GM19397 (cell line): Measurements from ENCODE around the gene LRP2BP.
"Not testable (repeated sequence)": the region's sequence is repeated elsewhere in the genome, so short reads cannot be mapped to it uniquely, and the experiment has no call there.

Experiments used
- ATAC-seq: cut with Tn5 transposase; IDR thresholded peaks from one replicate; pipeline ENCODE4 v1.9.1; 2021; ENCODE audit warnings: mild to moderate bottlenecking, moderate library complexity; ENCODE audit not compliant: unreplicated experiment

Gene LRP2BP

GRCh38 chr4:185362570-185362969 lies 33.2 kb downstream of the LRP2BP start:
- ATAC-seq, result not testable (repeated sequence)

GRCh38 chr4:185361872-185362271 lies 33.9 kb downstream of the LRP2BP start:
- no peak for ATAC-seq

DNA sequence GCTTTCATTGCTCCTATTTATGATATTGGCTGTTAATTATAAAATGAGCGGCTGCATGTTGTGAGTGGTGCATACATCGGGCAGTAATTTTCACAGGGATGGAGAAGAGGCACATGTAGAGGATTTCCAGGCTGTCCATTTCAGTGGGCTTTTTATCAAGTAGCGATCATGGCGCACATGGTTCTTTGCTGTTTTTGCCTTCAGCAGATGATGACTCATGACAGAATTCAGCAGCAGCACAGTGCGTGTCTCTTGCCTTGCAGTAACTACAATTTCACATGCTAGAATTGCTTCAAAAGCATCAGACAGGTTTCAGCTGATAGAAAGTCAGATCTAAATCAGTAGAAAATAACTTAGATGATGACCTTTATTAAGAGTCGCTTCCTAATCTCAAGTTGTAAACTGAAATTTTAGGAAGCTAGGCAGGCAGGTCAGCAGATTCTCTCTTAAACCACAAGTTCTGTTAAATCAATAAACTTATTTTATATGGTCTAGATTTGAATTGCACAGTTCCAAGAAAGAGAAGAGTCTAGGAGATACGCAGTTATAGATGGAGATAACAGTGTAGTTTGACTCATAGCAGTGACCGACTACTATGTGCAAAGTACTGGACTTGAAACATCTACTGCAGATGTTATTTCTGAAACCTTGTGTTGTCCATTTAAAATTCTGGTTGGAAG lies 35.8 kb downstream of the LRP2BP start:
- no peak for ATAC-seq

- no peak for ATAC-seq
Observed at GRCh38 chr4:185358959-185359358, 36.8 kb downstream of the LRP2BP start.

DNA sequence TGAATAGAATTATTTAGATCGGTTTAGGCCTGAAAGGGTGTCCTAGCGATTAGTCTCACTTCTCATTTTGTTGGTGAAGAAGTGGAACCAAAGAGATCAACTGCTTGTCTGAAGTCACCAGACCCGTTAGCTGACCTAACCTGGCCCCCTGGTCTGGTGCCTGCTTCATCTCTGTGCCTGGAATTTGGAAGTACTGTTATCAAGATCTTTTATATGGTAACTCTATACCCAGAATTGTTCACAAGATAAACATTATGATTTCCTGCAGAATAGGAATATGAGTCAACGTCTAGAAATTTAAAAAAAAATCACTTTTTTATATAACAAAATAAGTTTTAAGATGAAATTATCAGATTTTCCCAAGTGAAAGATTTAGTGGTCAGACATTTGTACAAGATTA lies 37.2 kb downstream of the LRP2BP start:
- ATAC-seq, result no peak

- no peak for ATAC-seq
Observed at GRCh38 chr4:185357733-185358440, 37.8 kb downstream of the LRP2BP start.

DNA sequence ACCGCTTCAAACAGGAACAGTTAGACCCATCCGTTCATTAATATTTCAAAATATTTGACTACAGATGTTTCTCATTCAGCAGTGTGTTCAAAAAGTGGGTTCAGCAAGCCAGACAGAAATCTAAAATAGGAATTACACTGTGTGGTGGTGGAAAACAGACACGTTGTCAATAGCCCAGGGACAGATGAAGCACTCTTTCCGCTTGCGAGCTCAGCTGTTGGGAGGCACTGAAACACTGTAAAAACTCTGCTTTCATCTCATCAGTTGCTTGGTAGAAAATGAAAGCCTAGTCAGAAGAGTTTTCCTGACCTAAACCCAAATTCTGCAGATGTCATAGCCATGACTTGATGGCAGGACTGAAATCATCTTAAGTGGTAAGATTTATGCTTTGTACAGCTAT lies 38.5 kb downstream of the LRP2BP start:
- no peak for ATAC-seq

DNA sequence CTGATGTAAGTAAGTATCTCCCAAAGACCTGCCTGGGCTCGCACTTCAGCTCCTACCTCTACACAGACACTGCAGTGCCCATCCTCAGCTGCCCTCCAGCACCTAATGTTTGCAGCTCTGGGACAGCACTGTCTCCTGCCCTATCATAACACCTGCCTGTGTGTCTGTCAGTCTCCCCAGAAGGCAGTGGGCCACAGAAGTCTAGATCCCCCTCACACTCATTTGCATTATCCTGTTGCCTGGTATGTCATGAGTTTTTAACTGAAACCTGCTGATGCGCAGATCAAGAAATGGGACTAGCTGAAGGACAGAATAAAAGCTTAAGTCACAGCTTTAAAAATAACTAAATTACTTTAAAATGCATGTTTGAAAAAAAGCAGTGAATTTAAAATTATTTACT lies 43.0 kb downstream of the LRP2BP start:
- no peak for ATAC-seq

GRCh38 chr4:185352202-185352601 lies 43.5 kb downstream of the LRP2BP start:
- no peak for ATAC-seq

GRCh38 chr4:185351691-185352090 lies 44.0 kb downstream of the LRP2BP start:
- ATAC-seq, result no peak

DNA sequence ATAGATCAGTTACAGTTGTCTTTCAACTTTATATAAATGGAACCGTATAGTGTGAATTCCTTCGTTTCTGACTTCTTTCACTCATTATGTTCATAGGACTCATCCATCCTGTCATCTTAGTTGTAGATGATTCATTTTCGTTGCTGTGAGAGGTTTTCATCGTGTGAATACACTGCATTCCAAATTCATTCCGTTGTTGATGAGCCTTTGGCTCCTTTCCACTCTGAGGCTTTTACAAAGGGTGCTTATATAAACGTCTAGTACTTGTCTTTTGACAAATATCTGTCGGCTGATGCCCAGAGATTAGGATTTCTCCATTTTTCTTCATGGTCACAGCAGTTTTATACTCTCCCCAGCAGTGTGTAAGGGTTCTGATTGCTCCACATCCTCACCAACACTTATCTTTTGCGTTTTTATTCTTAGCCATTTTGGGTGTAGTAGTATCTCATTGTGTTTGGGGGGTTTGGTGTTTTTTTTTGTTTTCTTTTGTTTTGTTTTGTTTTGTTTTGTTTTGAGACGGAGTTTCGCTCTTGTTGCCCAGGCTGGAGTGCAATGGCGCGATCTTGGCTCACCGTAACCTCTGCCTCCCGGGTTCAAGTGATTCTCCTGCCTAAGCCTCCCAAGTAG lies 48.6 kb downstream of the LRP2BP start:
- no peak for ATAC-seq

GRCh38 chr4:185344743-185345538 lies 50.8 kb downstream of the LRP2BP start:
- peak; percentile 38 for ATAC-seq

GRCh38 chr4:185343726-185344581 lies 51.8 kb downstream of the LRP2BP start:
- no peak for ATAC-seq

- peak; percentile 60 for ATAC-seq
Observed at GRCh38 chr4:185341841-185342240, 53.9 kb downstream of the LRP2BP start.

DNA sequence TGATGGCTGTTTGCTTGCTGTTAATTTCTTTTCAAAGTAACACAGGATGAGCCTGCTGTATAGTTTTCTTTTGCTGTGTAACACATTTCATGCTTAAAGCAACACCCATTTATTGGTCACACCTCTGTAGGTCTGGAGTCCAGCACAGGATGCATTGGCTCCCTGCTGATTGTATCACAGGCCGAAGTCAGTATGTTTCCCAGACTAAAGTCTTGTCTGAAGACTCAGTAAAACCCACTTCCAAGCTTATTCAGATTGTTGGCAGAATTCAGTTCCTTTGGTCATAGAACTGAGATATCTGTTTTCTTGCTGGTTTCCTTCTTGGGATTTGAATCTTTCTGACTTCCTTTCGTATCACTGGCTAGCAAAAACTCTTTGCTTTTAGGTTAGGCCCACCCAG lies 54.3 kb downstream of the LRP2BP start:
- no peak for ATAC-seq

DNA sequence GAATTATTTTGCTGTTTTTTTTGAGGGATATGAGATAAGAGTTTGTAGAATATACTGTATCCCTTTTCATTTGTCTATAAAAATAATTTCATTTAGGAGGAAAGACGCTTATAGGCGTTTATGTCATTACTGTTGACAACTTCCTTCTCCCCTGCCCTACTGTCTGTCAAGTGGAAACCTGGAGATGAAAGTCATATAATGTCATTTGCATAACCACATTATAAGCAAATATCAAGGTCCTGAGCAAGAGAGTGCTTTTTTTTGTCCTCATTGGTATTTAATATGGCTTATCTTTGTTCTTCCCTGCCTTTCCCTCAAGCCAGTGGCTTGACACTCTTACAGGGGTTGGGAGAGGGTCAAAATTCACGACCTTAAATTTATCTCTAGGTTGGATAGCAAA lies 55.8 kb downstream of the LRP2BP start:
- no peak for ATAC-seq

- ATAC-seq, result no peak
Observed at GRCh38 chr4:185335579-185335978, 60.1 kb downstream of the LRP2BP start.

GRCh38 chr4:185334326-185334725 lies 61.4 kb downstream of the LRP2BP start:
- ATAC-seq, result no peak

DNA sequence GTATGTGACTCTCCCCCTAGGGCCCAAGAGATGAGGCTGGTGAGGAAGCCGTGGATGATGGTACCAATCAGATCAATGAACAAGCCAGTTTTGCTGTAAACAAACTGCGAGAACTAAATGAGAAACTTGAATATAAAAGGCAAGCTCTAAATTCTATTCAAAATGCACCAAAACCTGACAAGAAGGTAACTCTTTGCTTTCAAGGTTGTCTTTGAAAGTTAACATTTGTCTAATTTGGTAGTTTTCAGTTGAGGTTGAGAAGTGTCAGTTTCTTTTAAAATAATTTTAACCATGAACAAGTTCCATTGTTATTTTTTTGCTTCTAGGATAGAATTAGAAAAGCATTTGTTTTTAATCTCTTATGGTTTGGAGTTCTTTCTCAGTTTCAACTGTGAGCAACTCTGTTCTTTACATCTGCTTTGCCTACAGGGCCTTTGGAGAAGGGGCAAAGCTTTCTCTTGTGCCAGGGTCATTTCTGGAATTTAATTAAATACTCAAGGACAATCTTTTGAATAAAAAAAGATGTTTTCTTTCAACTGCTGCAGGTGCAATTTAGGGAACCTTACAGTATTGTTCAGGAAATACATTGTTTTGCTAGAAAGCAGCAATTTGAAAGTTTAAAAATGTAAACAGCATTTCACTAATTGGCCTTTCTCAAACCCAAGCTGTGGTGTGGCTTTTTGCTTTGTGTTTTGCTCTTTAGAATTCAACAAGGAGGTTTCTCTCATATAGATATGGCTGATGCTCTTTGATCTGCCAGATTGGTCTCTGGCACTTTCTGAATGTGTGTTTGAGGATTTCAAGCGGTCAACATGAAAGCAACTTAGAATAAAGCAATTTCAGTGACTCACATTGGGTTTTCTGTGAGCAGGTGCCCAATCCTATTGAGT lies 62.9 kb downstream of the LRP2BP start:
- ATAC-seq, result peak; percentile 55
